Gastrocnemius medialis (tissue), 4 donors: ENCODE measurements around the gene DIP2C.

Source experiments
- CTCF ChIP-seq, 5 experiments: fragments of 450-650 bp in 3 of 5; fragments of 200-600 bp in 2 of 5; sonication (generic) in 2 of 5; IDR thresholded peaks in 4 of 5; conservative IDR thresholded peaks in 1 of 5; 1 replicate in 4 of 5; 2 replicates in 1 of 5; pipeline ENCODE4 v1.5.1; 2016 to 2019; ENCODE audit warnings: antibody characterized with exemption in 5 of 5, mild to moderate bottlenecking in 3 of 5, moderate library complexity in 3 of 5
- POLR2A ChIP-seq, 2 donors: fragments of 450-650 bp; IDR thresholded peaks; one replicate each; pipeline ENCODE4 v1.6.1; 2017; ENCODE audit warnings: antibody characterized with exemption in 2 of 2, mild to moderate bottlenecking in 2 of 2, moderate library complexity in 2 of 2

GRCh38 chr10:585502-585901 is 104.0 kb downstream of the DIP2C start:
- TF ChIP-seq CTCF (IDR thresholded peaks at IDR 0.05 in 4 of 5, conservative IDR thresholded peaks at IDR 0.05 in 1 of 5) (no peak), POLR2A (IDR thresholded peaks at IDR 0.05) (no peak)
